WTC11 (cell line): ENCODE data around the gene CRYBA4. TPM values are rescaled to one million over a fixed set of nuclear protein-coding genes. Genes with fewer than 3 reads are reported as not detected.
A peak's percentile ranks its signal among the peaks of the same experiment; 100 is the strongest.

Experiments used
- ATAC-seq: fragments of 200-7000 bp; cut with Tn5 transposase; 2 replicates; pipeline ENCODE4 v1.10.0; 2021; ENCODE audit warnings: mild to moderate bottlenecking, moderate library complexity
- CTCF ChIA-PET: fragments of 300-600 bp; sonication (Branson Sonifier 250); formaldehyde crosslinking; loops from one replicate; lab custom pipeline; 2021; ENCODE audit warnings: antibody characterized with exemption; lab: Charles Lee
- POLR2A ChIA-PET: fragments of 350-600 bp; sonication (Branson Sonifier 250); formaldehyde crosslinking; loops from one replicate; lab custom pipeline; 2021; ENCODE audit warnings: antibody characterized with exemption; lab: Charles Lee
- DNase-seq: peaks from one replicate; pipeline ENCODE4 v3.0.0; 2021; ENCODE audit warnings: low spot score
- H3K27ac Mint-ChIP-seq: 2 replicates; pipeline ENCODE4 v1.8.0; 2021; ENCODE audit warnings: mixed read lengths
- H3K27me3 Mint-ChIP-seq: 2 replicates; pipeline ENCODE4 v1.8.0; 2021; ENCODE audit warnings: low read depth, mild to moderate bottlenecking, moderate library complexity, mixed read lengths
- H3K36me3 Mint-ChIP-seq: 2 replicates; pipeline ENCODE4 v1.8.0; 2021; ENCODE audit warnings: mixed read lengths
- H3K4me1 Mint-ChIP-seq: 2 replicates; pipeline ENCODE4 v1.8.0; 2022; ENCODE audit warnings: mixed read lengths
- H3K4me3 Mint-ChIP-seq: 2 replicates; pipeline ENCODE4 v1.8.0; 2021; ENCODE audit warnings: mild to moderate bottlenecking, moderate library complexity, mixed read lengths
- H3K9me3 Mint-ChIP-seq: 2 replicates; pipeline ENCODE4 v1.8.0; 2021; ENCODE audit warnings: mixed read lengths
- ATF3 ChIP-seq: sonication (generic); formaldehyde crosslinking; conservative IDR thresholded peaks from 2 replicates; pipeline ENCODE4 v1.8.1; 2022; ENCODE audit warnings: mild to moderate bottlenecking, missing genetic modification reagents
- CREM ChIP-seq: sonication (generic); formaldehyde crosslinking; IDR thresholded peaks from 2 replicates; pipeline ENCODE4 v1.8.1; 2022; ENCODE audit warnings: mild to moderate bottlenecking, missing genetic modification reagents, moderate library complexity
- ETV6 ChIP-seq: sonication (generic); formaldehyde crosslinking; IDR thresholded peaks from 2 replicates; pipeline ENCODE4 v1.8.1; 2022; ENCODE audit warnings: mild to moderate bottlenecking, missing genetic modification reagents
- GABPB1 ChIP-seq: sonication (generic); formaldehyde crosslinking; IDR thresholded peaks from 2 replicates; pipeline ENCODE4 v1.8.1; 2023; ENCODE audit warnings: mild to moderate bottlenecking, missing genetic modification reagents
- GRHL2 ChIP-seq: fragments of 250-450 bp; sonication (Bioruptor Pico); IDR thresholded peaks from 2 replicates; pipeline ENCODE4 v1.8.0; 2022; ENCODE audit warnings: mild to moderate bottlenecking, moderate library complexity; ENCODE audit not compliant: insufficient replicate concordance, severe bottlenecking
- HMGXB4 ChIP-seq: sonication (generic); formaldehyde crosslinking; IDR thresholded peaks from 2 replicates; pipeline ENCODE4 v1.8.1; 2023; ENCODE audit warnings: mild to moderate bottlenecking, moderate library complexity, missing genetic modification reagents
- KAT7 ChIP-seq: sonication (generic); formaldehyde crosslinking; IDR thresholded peaks from 2 replicates; pipeline ENCODE4 v1.8.1; 2023; ENCODE audit warnings: missing genetic modification reagents, mild to moderate bottlenecking, borderline replicate concordance
- MXD4 ChIP-seq: fragments of 250-450 bp; sonication (Bioruptor Pico); IDR thresholded peaks from 2 replicates; pipeline ENCODE4 v1.8.0; 2021; ENCODE audit warnings: mild to moderate bottlenecking, moderate library complexity, borderline replicate concordance
- MYBL2 ChIP-seq: sonication (generic); formaldehyde crosslinking; IDR thresholded peaks from 2 replicates; pipeline ENCODE4 v1.8.1; 2023; ENCODE audit warnings: mild to moderate bottlenecking, moderate library complexity, missing genetic modification reagents
- NFE2L1 ChIP-seq: sonication (generic); formaldehyde crosslinking; IDR thresholded peaks from 2 replicates; pipeline ENCODE4 v1.8.1; 2023; ENCODE audit warnings: missing genetic modification reagents
- NR2C2 ChIP-seq: sonication (generic); formaldehyde crosslinking; IDR thresholded peaks from 2 replicates; pipeline ENCODE4 v1.8.0; 2022; ENCODE audit warnings: mild to moderate bottlenecking, missing genetic modification reagents
- PREB ChIP-seq: sonication (generic); formaldehyde crosslinking; IDR thresholded peaks from 2 replicates; pipeline ENCODE4 v1.8.1; 2022; ENCODE audit warnings: mild to moderate bottlenecking, missing genetic modification reagents, moderate library complexity, borderline replicate concordance
- PRRX2 ChIP-seq: fragments of 250-450 bp; sonication (Bioruptor Pico); IDR thresholded peaks from 2 replicates; pipeline ENCODE4 v1.8.0; 2021; ENCODE audit warnings: mild to moderate bottlenecking
- RELA ChIP-seq: sonication (generic); formaldehyde crosslinking; IDR thresholded peaks from 2 replicates; pipeline ENCODE4 v1.8.1; 2022; ENCODE audit warnings: missing genetic modification reagents, mild to moderate bottlenecking, borderline replicate concordance
- SOX15 ChIP-seq: fragments of 250-450 bp; sonication (Bioruptor Pico); IDR thresholded peaks from 2 replicates; pipeline ENCODE4 v1.9.0; 2021; ENCODE audit warnings: mild to moderate bottlenecking
- TCF7 ChIP-seq: sonication (generic); formaldehyde crosslinking; IDR thresholded peaks from 2 replicates; pipeline ENCODE4 v1.8.0; 2022; ENCODE audit warnings: mild to moderate bottlenecking, low read depth, missing genetic modification reagents, moderate library complexity
- USF1 ChIP-seq: sonication (generic); formaldehyde crosslinking; IDR thresholded peaks from 2 replicates; pipeline ENCODE4 v1.8.0; 2022; ENCODE audit warnings: mild to moderate bottlenecking, missing genetic modification reagents
- USF2 ChIP-seq: sonication (generic); formaldehyde crosslinking; IDR thresholded peaks from 2 replicates; pipeline ENCODE4 v1.8.1; 2023; ENCODE audit warnings: mild to moderate bottlenecking, missing genetic modification reagents, moderate library complexity
- ZNF263 ChIP-seq: sonication (generic); formaldehyde crosslinking; IDR thresholded peaks from 2 replicates; pipeline ENCODE4 v1.8.1; 2022; ENCODE audit warnings: low read depth, mild to moderate bottlenecking, moderate library complexity, missing genetic modification reagents
- total RNA-seq: library from RNA; stranded (reverse); gene quantifications from 3 replicates; pipeline ENCODE4 v1.2.3, GENCODE V29; 2021
- TF ChIP-seq, protein P1 (sequence below): sonication (generic); formaldehyde crosslinking; IDR thresholded peaks from 2 replicates; pipeline ENCODE4 v1.8.0; 2022; ENCODE audit warnings: mild to moderate bottlenecking, missing genetic modification reagents
- TF ChIP-seq, protein P2 (sequence below): fragments of 250-450 bp; sonication (Bioruptor Pico); IDR thresholded peaks from 2 replicates; pipeline ENCODE4 v1.9.0; 2021; ENCODE audit warnings: mild to moderate bottlenecking, borderline replicate concordance

CRYBA4 gene
- total RNA-seq, 1 experiment from 2014 or later: 0.81 TPM

GRCh38 chr22:26658671-26659478 lies 37.1 kb downstream of the CRYBA4 start (continued):
- TF ChIP-seq, protein P1, sequence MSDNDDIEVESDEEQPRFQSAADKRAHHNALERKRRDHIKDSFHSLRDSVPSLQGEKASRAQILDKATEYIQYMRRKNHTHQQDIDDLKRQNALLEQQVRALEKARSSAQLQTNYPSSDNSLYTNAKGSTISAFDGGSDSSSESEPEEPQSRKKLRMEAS (CRISPR knock-in tag): peak; percentile 87
- TF ChIP-seq HMGXB4 (no peak), ZNF263 (CRISPR knock-in tag) (peak; percentile 76; the same call in 1 of the 2 replicates), MYBL2 (CRISPR knock-in tag) (peak; percentile 58; the same call in 1 of the 2 replicates), NFE2L1 (CRISPR knock-in tag) (peak; percentile 99), CREM (0 out of 2 replicates have a peak, but pooled peaks have one; percentile 9), USF2 (CRISPR knock-in tag) (peak; percentile 88), ATF3 (CRISPR knock-in tag) (no peak), USF1 (CRISPR knock-in tag) (peak; percentile 84), RELA (CRISPR knock-in tag) (no peak)
- TF ChIP-seq, protein P2, sequence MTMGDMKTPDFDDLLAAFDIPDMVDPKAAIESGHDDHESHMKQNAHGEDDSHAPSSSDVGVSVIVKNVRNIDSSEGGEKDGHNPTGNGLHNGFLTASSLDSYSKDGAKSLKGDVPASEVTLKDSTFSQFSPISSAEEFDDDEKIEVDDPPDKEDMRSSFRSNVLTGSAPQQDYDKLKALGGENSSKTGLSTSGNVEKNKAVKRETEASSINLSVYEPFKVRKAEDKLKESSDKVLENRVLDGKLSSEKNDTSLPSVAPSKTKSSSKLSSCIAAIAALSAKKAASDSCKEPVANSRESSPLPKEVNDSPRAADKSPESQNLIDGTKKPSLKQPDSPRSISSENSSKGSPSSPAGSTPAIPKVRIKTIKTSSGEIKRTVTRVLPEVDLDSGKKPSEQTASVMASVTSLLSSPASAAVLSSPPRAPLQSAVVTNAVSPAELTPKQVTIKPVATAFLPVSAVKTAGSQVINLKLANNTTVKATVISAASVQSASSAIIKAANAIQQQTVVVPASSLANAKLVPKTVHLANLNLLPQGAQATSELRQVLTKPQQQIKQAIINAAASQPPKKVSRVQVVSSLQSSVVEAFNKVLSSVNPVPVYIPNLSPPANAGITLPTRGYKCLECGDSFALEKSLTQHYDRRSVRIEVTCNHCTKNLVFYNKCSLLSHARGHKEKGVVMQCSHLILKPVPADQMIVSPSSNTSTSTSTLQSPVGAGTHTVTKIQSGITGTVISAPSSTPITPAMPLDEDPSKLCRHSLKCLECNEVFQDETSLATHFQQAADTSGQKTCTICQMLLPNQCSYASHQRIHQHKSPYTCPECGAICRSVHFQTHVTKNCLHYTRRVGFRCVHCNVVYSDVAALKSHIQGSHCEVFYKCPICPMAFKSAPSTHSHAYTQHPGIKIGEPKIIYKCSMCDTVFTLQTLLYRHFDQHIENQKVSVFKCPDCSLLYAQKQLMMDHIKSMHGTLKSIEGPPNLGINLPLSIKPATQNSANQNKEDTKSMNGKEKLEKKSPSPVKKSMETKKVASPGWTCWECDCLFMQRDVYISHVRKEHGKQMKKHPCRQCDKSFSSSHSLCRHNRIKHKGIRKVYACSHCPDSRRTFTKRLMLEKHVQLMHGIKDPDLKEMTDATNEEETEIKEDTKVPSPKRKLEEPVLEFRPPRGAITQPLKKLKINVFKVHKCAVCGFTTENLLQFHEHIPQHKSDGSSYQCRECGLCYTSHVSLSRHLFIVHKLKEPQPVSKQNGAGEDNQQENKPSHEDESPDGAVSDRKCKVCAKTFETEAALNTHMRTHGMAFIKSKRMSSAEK (CRISPR knock-in tag): no peak

- Mint-ChIP-seq H3K9me3 (no peaks in the 10 kb centered on the region), H3K4me1 (peaks cover 31% of the 10 kb centered on the region), H3K27ac (peak overlapping the region; percentile 15; the same call in 1 of the 2 replicates), H3K27me3 (peaks cover 16% of the 10 kb centered on the region), H3K36me3 (peaks cover 20% of the 10 kb centered on the region), H3K4me3 (no peak overlapping the region)
- ChIA-PET CTCF (interaction anchor here (1.0 to 1.2 kb wide), 2 partner anchors 9 to 11 kb away, joined by 4 read pairs; no protein-coding TSS in a partner anchor), POLR2A (interaction anchor here (0.6 kb wide), 1 partner anchor 16 kb away, joined by 9 read pairs; no protein-coding TSS in a partner anchor)
- no peak for ATAC-seq
- no peak for DNase-seq
- TF ChIP-seq ETV6 (no peak), MXD4 (CRISPR knock-in tag) (no peak), GRHL2 (no peak), GABPB1 (no peak), NR2C2 (no peak), PREB (CRISPR knock-in tag) (no peak), TCF7 (CRISPR knock-in tag) (no peak), RELA (CRISPR knock-in tag) (no peak), KAT7 (CRISPR knock-in tag) (no peak), PRRX2 (CRISPR knock-in tag) (no peak), SOX15 (no peak)
- TF ChIP-seq, protein P2 (CRISPR knock-in tag): no peak
Measured at GRCh38 chr22:26660356-26660755, 38.6 kb downstream of the CRYBA4 start.
